ENCODE data around the gene AKNA. TPM values are rescaled to one million over a fixed set of nuclear protein-coding genes. Genes with fewer than 3 reads are reported as not detected.

AKNA gene
- total and polyA plus RNA-seq, 2 of the 8 experiments (the other 6 are each of a cell fraction or from before 2014, with no cell fraction given) = 21.0 to 27.4 TPM

GRCh38 chr9:114423181-114423580, 35.4 kb upstream of the AKNA start:
- 87% methylated on average over 13 of the region's 14 CpGs; no CpG with 5 or more reads in 1 of the 2 experiments for WGBS, 2 experiments (ENCODE audit: extremely low coverage in 1 of 2, insufficient coverage in 1 of 2, insufficient read length in 1 of 2, insufficient replicate concordance in 2 of 2, low coverage in 1 of 2, low lambda C conversion rate in 2 of 2, missing lambda C conversion rate in 1 of 2)
- FAIRE-seq = no peak
- H2AK5ac ChIP-seq (ENCODE audit: low read depth, low read length) = no peak overlapping the region; the same call in 1 of the 2 replicates

More at GRCh38 chr9:114423181-114423580, 35.4 kb upstream of the AKNA start:
- ChIA-PET CTCF (ENCODE audit: partially characterized antibody) (interaction anchor here (0.9 to 22.5 kb wide), 5 partner anchors 9 to 239 kb away, joined by 3 to 271 read pairs (median 4); no protein-coding TSS in a partner anchor), POLR2A (ENCODE audit: partially characterized antibody) (interaction anchor here (0.5 to 2.1 kb wide), 2 partner anchors 25 to 70 kb away, joined by 3 to 4 read pairs; no protein-coding TSS in a partner anchor)
- H3K23ac ChIP-seq (ENCODE audit: insufficient read length) = no peak overlapping the region
- H3K18ac ChIP-seq (ENCODE audit: extremely low read depth, low read length) = no peak overlapping the region
- H4K5ac ChIP-seq (ENCODE audit: insufficient read length, low read depth, low read length) = no peak overlapping the region
- H2BK120ac ChIP-seq (replicated peaks; ENCODE audit: low read depth, low read length) = no peak overlapping the region
- H3K36me3 ChIP-seq (ENCODE audit: control insufficient read depth in 2 of 4, insufficient read depth in 4 of 4, low read length in 3 of 4) = no peaks in the 10 kb centered on the region; a peak in 1 of 8 replicates
- H2BK5ac ChIP-seq (ENCODE audit: low read depth, low read length) = no peak overlapping the region
- no peak overlapping the region for H2BK12ac ChIP-seq (ENCODE audit: low read depth, low read length)
- no peak overlapping the region for H3K27ac ChIP-seq (ENCODE audit: low read depth, low read length)
- no peak overlapping the region for H3K9ac ChIP-seq (replicated peaks in 1 of 4; ENCODE audit: extremely low read depth in 1 of 4, low read depth in 3 of 4, low read length in 3 of 4)
- no peak overlapping the region for H3K4me3 ChIP-seq (ENCODE audit: extremely low read depth in 1 of 4, insufficient read depth in 2 of 4, low read depth in 3 of 4, low read length in 4 of 4)
- no peaks in the 10 kb centered on the region for H3K79me1 ChIP-seq (ENCODE audit: low read depth, low read length)
- no peak overlapping the region for H3K14ac ChIP-seq (ENCODE audit: insufficient read length)
- no peaks in the 10 kb centered on the region for H3K9me3 ChIP-seq (ENCODE audit: insufficient read depth in 2 of 2, low read depth in 1 of 2, low read length in 1 of 2)
- no peaks in the 10 kb centered on the region for H3K79me2 ChIP-seq (ENCODE audit: control insufficient read depth in 1 of 2, insufficient read depth in 2 of 2, low read length in 2 of 2)
- no peak for DNase-seq (ENCODE audit: low read depth in 1 of 2, low spot score in 2 of 2)
- H3K23me2 ChIP-seq (ENCODE audit: low read depth, low read length) = no peaks in the 10 kb centered on the region
- no peak overlapping the region for H3K4ac ChIP-seq (replicated peaks; ENCODE audit: insufficient read length, low read depth, low read length)
- no peak overlapping the region for H3K4me2 ChIP-seq (ENCODE audit: insufficient read depth in 1 of 2, low read depth in 2 of 2, low read length in 2 of 2)
- TF ChIP-seq MAFK (IDR thresholded peaks at IDR 0.05; ENCODE audit: low read depth, low read length) (no peak), KDM1A (IDR thresholded peaks at IDR 0.05; ENCODE audit: borderline replicate concordance, low read length) (no peak), CHD1 (IDR thresholded peaks at IDR 0.05; ENCODE audit: low read depth, low read length) (no peak), TBP (IDR thresholded peaks at IDR 0.05; ENCODE audit: low read depth, low read length) (no peak), RFX5 (IDR thresholded peaks at IDR 0.05; ENCODE audit: borderline replicate concordance, low read depth, low read length) (no peak), HDAC2 (IDR thresholded peaks at IDR 0.05; ENCODE audit: borderline replicate concordance in 1 of 2, low read depth in 2 of 2, low read length in 2 of 2) (no peak), JUN (IDR thresholded peaks at IDR 0.05; ENCODE audit: low read depth, low read length) (no peak), GTF2F1 (IDR thresholded peaks at IDR 0.05; ENCODE audit: borderline replicate concordance, low read depth, low read length) (no peak), CHD2 (IDR thresholded peaks at IDR 0.05; ENCODE audit: low read length) (no peak)
- no peak overlapping the region for H3K56ac ChIP-seq (replicated peaks; ENCODE audit: insufficient read length, low read depth, low read length)
- H2BK15ac ChIP-seq (ENCODE audit: low read length) = no peak overlapping the region
- no peaks in the 10 kb centered on the region; a peak in 1 of 7 replicates for H3K27me3 ChIP-seq (replicated peaks in 1 of 4; ENCODE audit: control insufficient read depth in 3 of 4, extremely low read depth in 1 of 4, insufficient read depth in 3 of 4, low read length in 3 of 4)
- peak overlapping the region; percentile 7; the same call in 1 of the 2 replicates for H4K8ac ChIP-seq (ENCODE audit: extremely low read depth, insufficient read depth, low read length)
- no peak overlapping the region for H4K91ac ChIP-seq (replicated peaks; ENCODE audit: insufficient read length, low read length)
- peaks cover 0 to 2% of the 10 kb centered on the region in 2 experiments for H4K20me1 ChIP-seq (replicated peaks in 1 of 2; ENCODE audit: control insufficient read depth in 1 of 2, insufficient read depth in 2 of 2, low read length in 2 of 2)
- no peak overlapping the region for H2AFZ ChIP-seq (ENCODE audit: low read length)
- peaks cover 0 to 8% (median 4%) of the 10 kb centered on the region in 4 experiments; a peak in 3 of 7 replicates for H3K4me1 ChIP-seq (replicated peaks in 1 of 4; ENCODE audit: control insufficient read depth in 3 of 4, insufficient read depth in 4 of 4, low read length in 3 of 4)
- no peak overlapping the region for H2BK20ac ChIP-seq (ENCODE audit: low read length)
